Chondrocyte (in vitro differentiated cells): Measurements from ENCODE around the gene ATF6. TPM values are rescaled to one million over a fixed set of nuclear protein-coding genes. Genes with fewer than 3 reads are reported as not detected.

Experiments
- DNase-seq: peaks from one replicate; pipeline ENCODE4 v3.0.0; 2021; ENCODE audit warnings: mixed read lengths, low spot score
- H3K27ac Mint-ChIP-seq: one replicate; pipeline ENCODE4 v1.8.0; 2021; ENCODE audit warnings: mild to moderate bottlenecking, moderate library complexity, mixed read lengths; ENCODE audit not compliant: unreplicated experiment
- H3K27me3 Mint-ChIP-seq: 2 replicates; pipeline ENCODE4 v1.8.0; 2021; ENCODE audit warnings: low read depth, mixed read lengths
- H3K36me3 Mint-ChIP-seq: 2 replicates; pipeline ENCODE4 v1.8.0; 2021; ENCODE audit warnings: low read depth, mixed read lengths
- H3K4me1 Mint-ChIP-seq: 2 replicates; pipeline ENCODE4 v1.8.0; 2021; ENCODE audit warnings: low read depth, mild to moderate bottlenecking, mixed read lengths
- H3K4me3 Mint-ChIP-seq: one replicate; pipeline ENCODE4 v1.8.0; 2021; ENCODE audit warnings: mild to moderate bottlenecking, moderate library complexity, mixed read lengths; ENCODE audit not compliant: unreplicated experiment
- H3K9me3 Mint-ChIP-seq: 2 replicates; pipeline ENCODE4 v1.8.0; 2021; ENCODE audit warnings: low read depth, mixed read lengths
- CTCF ChIP-seq: fragments of 200-600 bp; sonication (generic); IDR thresholded peaks from 2 replicates; pipeline ENCODE4 v1.5.0; 2021; ENCODE audit warnings: antibody characterized with exemption, mild to moderate bottlenecking, moderate library complexity
- total RNA-seq: library from RNA; stranded (reverse); gene quantifications from 3 replicates; pipeline ENCODE4 v1.2.1, GENCODE V29; 2021

The ATF6 gene
- total RNA-seq, 1 donor from 2014 or later = 29.1 TPM

GRCh38 chr1:161858271-161858670 is 92.2 kb downstream of the ATF6 start:
- Mint-ChIP-seq H3K27me3 (no peaks in the 10 kb centered on the region), H3K4me3 (no peak overlapping the region), H3K9me3 (no peaks in the 10 kb centered on the region), H3K27ac (no peak overlapping the region), H3K4me1 (peaks cover 26% of the 10 kb centered on the region), H3K36me3 (peaks cover 17% of the 10 kb centered on the region)
- no peak for DNase-seq
- TF ChIP-seq CTCF = no peak

GRCh38 chr1:161863549-161863948 is 97.4 kb downstream of the ATF6 start:
- Mint-ChIP-seq H3K4me1 (peaks cover 56% of the 10 kb centered on the region), H3K9me3 (no peaks in the 10 kb centered on the region), H3K4me3 (no peak overlapping the region), H3K36me3 (no peaks in the 10 kb centered on the region), H3K27me3 (no peaks in the 10 kb centered on the region), H3K27ac (peak overlapping the region; percentile 78)
- no peak for TF ChIP-seq CTCF
- no peak for DNase-seq

DNA sequence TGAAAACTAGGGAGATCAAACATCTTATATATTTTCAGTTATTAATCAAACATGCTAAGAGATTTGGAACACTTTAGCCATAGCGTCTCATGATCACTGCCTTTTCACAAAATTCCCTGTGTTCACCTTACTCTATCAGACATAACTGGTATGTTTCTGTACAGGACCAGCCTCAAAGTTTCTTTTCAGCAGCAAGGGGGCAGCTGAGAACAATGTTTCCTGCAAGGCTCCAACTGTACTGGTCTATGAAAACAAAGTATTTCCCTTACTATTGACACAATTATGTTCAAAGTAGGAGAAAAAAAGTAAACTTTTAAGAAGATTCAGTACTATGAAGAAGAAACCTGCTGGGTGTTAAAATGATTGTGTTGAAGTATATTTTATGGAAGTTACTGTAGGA is 98.5 kb downstream of the ATF6 start:
- H3K27ac Mint-ChIP-seq = peak overlapping the region; percentile 24
- no peaks in the 10 kb centered on the region for H3K9me3 Mint-ChIP-seq
- no peak for DNase-seq
- H3K4me1 Mint-ChIP-seq = peaks cover 56% of the 10 kb centered on the region
- H3K27me3 Mint-ChIP-seq = no peaks in the 10 kb centered on the region
- H3K4me3 Mint-ChIP-seq = no peak overlapping the region
- peak; percentile 92 for TF ChIP-seq CTCF
- H3K36me3 Mint-ChIP-seq = no peaks in the 10 kb centered on the region

- no peaks in the 10 kb centered on the region for H3K27me3 Mint-ChIP-seq
- H3K4me3 Mint-ChIP-seq = no peak overlapping the region
- no peaks in the 10 kb centered on the region for H3K36me3 Mint-ChIP-seq
- no peaks in the 10 kb centered on the region for H3K9me3 Mint-ChIP-seq
- peaks cover 52% of the 10 kb centered on the region for H3K4me1 Mint-ChIP-seq
- TF ChIP-seq CTCF = no peak
- H3K27ac Mint-ChIP-seq = peak overlapping the region; percentile 7
- DNase-seq = no peak
Measured at GRCh38 chr1:161866241-161866640, 100.1 kb downstream of the ATF6 start.

GRCh38 chr1:161868832-161869231 is 102.7 kb downstream of the ATF6 start:
- no peak for DNase-seq
- Mint-ChIP-seq H3K27ac (no peak overlapping the region), H3K4me3 (no peak overlapping the region)

More at GRCh38 chr1:161868832-161869231, 102.7 kb downstream of the ATF6 start:
- Mint-ChIP-seq H3K27me3 (no peaks in the 10 kb centered on the region), H3K36me3 (peaks cover 2% of the 10 kb centered on the region), H3K4me1 (peaks cover 39% of the 10 kb centered on the region), H3K9me3 (no peaks in the 10 kb centered on the region)
- no peak for TF ChIP-seq CTCF
